Activated CD4-positive, alpha-beta T cell treated with anti-CD3 and anti-CD28 coated beads for 24 hours (primary cell): Measurements from ENCODE around the gene CDH4.

ENCODE experiments used
- DNase-seq, 2 donors: peaks; one replicate each; pipeline ENCODE4 v3.0.0-alpha.2; 2020; ENCODE audit warnings: low read depth in 2 of 2

CDH4 gene

GRCh38 chr20:61954276-61955021, 702.4 kb downstream of the CDH4 start:
- DNase-seq = no peak

DNA sequence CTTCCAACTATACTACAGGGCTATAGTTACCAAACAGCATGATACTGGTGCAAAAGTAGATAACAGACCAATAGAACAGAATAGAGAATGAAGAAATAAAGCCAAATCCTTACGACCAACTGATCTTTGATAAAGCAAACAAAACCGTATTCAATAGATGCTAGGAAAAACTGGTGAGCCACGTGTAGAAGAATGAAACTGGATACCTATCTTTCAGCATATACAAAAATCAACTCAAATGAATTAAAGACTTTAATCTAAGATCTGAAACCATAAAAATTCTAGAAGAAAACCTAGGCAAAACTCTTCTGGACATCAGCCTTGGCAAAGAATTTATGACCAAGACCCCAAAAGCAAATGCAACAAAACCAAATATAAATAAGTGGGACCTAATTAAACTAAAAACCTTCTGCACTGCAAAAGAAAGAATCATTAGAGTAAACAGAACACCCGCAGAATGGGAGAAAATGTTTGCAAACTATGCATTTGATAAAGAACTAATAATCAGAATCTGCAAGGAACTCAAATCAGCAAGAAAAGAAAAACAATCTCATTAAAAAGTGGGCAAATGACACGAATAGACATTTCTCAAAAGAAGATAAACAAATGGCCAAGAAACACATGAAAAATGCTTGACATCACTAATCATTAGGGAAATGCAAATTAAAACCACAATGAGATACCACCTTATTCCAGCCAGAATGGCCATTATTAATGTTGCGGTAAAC, 703.8 kb downstream of the CDH4 start:
- DNase-seq = no peak

- no peak for DNase-seq
Observed at GRCh38 chr20:61956396-61957342, 704.6 kb downstream of the CDH4 start.

- no peak for DNase-seq
Observed at GRCh38 chr20:61957961-61958715, 706.1 kb downstream of the CDH4 start.

DNA sequence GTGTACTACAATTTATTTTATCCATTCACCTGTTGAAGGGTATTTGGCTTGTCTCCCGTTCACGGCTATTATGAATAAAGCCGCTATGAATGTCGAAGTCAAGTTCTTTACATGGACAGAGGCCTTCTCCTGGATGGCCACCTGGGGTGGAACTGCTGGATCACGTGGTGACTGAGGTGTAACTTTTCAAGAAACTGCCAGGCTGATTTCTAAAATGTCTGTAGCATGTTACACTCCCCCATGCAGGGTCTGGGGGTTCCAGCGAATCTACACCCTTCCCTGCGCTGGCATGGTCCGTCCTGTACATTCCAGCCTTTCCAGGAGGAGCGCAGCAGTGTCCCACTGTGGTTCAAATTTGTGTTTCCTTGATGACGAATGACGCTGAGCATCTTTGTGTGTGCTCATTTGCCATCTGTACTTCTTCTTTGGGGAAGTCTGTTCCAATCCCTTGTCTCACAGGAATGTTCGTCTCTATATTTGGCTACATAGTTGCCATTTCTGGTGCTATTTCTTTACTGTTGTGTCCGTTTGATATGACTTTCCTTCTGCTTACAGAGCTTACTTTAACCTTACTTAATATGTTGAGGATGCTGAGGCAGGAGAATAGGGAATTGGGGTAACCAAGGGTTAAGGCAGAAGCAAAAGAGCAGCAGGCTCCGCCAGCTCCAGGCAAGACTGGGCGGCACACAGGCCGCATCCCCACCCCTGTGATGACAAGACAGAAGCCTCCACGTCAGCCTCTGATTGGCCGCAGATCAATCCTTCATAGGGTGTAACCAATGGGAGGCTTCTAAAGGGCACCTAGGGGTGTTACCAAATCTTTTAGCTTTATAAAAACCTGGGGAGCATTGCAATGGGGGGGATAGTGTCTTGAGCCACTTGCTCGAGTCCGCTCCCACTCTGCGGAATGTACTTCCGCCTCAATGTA, 707.0 kb downstream of the CDH4 start:
- no peak for DNase-seq

DNA sequence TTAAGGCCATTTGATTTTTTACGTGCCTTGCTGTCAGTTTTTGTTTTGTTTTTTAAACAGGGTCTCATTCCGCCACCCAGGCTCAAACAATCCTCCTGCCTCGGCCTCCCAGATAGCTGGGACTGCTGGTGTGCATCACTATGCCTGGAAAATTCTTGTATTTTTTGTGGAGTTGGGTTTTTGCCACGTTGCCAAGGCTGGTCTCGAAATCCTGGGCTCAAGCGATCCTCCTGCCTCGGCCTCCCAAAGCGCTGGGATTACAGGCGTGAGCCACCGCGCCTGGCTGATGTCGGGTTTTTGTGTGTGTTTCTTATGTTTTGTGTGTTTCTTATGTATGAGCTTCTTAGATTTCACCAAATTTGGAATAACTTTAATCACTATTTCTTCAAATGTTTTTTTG, 708.8 kb downstream of the CDH4 start:
- no peak for DNase-seq

DNA sequence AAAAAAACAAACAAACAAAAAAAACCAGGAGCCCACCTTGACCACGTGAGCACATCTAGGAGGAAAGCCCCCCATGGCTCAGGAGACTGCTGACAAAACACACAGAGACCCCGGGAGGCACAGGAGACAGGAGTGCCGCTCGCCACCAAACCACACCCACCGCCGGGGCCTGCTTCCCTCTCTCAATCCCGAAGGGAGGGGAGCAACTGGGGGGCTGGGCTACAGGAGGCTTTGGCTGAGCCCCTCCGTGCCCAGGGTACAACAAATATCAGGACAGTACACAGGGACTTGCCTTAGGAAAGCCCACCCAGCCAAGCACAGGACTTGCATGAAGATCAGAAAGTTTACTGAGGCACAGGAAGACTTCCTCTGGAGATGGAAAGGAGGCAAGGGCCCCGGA, 711.1 kb downstream of the CDH4 start:
- DNase-seq = no peak

DNA sequence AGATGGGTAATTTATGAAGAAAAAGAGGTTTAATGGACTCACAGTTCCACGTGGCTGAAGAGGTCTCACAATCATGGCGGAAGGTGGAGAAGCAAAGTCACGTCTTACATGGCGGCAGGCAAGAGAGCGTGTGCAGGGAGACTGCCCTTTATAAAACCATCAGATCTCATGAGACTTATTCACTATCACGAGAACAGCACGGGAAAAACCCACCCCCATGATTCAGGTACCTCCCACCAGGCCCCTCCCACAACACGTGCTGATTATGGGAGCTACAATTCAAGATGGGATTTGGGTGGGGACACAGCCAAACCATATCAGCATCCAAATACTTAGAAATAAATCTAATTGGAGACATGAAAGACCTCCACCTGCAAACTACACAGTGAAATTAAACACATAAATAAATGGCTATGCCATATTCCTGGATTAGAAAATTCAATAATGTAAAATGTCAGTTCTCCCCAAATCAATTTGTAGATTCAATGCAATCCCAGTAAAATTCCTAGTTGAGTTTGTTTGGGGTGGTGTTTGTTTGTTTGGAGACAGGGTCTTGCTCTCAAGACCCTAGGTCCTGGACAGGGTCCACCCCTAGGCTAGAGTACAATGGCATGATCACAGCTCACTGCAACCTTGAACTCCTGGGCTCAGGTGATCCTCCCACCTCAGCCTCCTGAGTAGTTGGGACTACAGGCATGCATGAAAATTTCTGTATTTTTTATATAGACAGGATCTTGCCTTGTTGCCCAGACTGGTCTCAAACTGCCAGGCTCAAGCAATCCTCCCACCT, 712.0 kb downstream of the CDH4 start:
- no peak for DNase-seq

GRCh38 chr20:61964675-61965605, 712.9 kb downstream of the CDH4 start:
- DNase-seq = no peak

- DNase-seq = no peak
Observed at GRCh38 chr20:61965606-61966491, 713.8 kb downstream of the CDH4 start.

- no peak for DNase-seq
Observed at GRCh38 chr20:61966492-61967244, 714.6 kb downstream of the CDH4 start.

GRCh38 chr20:61967300-61967699, 715.2 kb downstream of the CDH4 start:
- DNase-seq = no peak

DNA sequence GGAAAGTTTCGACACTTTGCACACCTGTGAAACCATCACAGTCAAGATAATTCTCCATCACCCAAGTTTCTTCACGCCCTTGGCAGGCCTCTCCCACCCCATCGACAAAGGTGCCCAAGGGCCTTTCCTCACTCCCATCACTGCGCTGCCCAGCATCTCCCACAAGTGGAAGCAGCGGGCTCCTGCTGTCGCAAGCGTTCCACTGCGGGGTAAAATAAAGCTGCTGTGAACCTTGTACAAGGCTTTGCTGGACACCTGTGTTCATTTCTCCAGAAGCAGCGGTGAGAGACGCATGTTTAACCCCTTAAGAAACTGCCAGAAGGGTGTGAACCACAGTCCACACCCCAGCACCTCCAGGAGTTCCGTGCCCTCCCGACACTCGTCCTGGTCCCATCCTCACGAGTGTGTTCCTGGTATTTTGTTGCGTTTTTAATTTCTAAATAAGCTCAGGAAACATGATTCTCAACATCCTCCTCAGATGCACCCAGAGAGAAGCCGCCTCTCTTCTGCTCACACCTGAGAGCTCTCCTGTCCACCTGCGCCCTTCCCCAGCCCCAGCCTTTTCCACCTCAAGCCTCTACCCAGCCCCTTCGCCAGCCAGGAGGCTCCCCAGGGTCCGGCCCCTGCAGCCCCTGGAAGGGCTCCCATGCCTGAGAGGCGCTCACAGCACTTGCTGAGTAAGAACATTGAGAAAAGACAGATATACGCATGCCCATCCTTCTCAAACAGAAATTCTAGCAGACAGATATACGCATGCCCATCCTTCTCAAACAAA, 716.2 kb downstream of the CDH4 start:
- no peak for DNase-seq

GRCh38 chr20:61968932-61969331, 716.9 kb downstream of the CDH4 start:
- DNase-seq = no peak

DNA sequence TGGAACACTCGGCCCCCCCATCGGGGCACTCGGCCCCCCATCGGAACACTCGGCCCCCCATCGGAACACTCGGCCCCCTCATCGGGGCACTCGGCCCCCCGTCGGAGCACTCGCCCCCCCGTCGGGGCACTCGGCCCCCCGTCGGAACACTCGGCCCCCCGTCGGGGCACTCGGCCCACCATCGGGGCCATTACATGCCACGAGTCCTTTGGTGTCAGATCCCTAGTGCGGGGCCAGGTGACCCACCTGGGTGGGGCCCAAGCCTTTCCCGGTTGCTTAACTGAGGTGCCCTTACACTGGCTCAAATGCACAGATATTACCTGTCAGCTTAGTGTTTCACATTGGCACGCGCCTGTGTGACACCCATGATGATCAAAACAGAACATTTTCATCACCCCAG, 717.7 kb downstream of the CDH4 start:
- no peak for DNase-seq

DNA sequence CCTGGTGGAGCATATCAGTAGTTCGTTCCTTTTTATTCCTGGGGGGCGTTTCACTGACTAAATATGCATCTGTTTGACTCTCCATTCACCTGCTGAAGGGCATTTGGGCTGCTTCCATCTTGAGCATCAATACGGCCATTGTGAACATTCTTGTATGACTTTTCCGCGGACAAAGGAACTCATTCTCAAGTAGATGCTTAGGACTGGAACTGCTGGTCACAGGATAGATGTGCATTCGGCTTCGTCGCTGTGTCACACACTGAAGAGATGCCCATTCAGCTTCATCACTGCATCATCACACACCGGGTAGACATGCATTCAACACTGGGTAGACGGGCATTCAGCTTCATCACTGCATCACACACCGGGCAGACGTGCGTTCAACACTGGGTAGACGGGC, 718.3 kb downstream of the CDH4 start:
- DNase-seq = no peak
